ENCODE data around the gene PPP2R5C. TPM values are rescaled to one million over a fixed set of nuclear protein-coding genes. Genes with fewer than 3 reads are reported as not detected.
A peak's percentile ranks its signal among the peaks of the same experiment; 100 is the strongest.

PPP2R5C gene
- total RNA-seq, 1 donor from 2014 or later, result 198 TPM

- Histone ChIP-seq H3K4me1 (peaks cover 76% of the 10 kb centered on the region), H3K9me3 (replicated peaks) (no peaks in the 10 kb centered on the region), H3K27ac (replicated peaks) (peak overlapping the region; percentile 22), H3K36me3 (no peaks in the 10 kb centered on the region), H3K4me3 (no peak overlapping the region), H3K27me3 (ENCODE audit: low read depth) (no peaks in the 10 kb centered on the region)
- intact Hi-C loops (cut with micrococcal nuclease), result no loop called here
- no peak for DNase-seq
- no peak for TF ChIP-seq CTCF (IDR thresholded peaks at IDR 0.05; ENCODE audit: borderline replicate concordance)
These were observed 14.8 kb downstream of the PPP2R5C start for GRCh38 chr14:101776344-101776743.

GRCh38 chr14:101780390-101780789 lies 18.9 kb downstream of the PPP2R5C start:
- intact Hi-C loops (cut with micrococcal nuclease), result no loop called here
- no peaks in the 10 kb centered on the region for H3K27me3 ChIP-seq (ENCODE audit: low read depth)
- DNase-seq, result no peak
- peaks cover 53% of the 10 kb centered on the region for H3K4me1 ChIP-seq
- TF ChIP-seq CTCF (IDR thresholded peaks at IDR 0.05; ENCODE audit: borderline replicate concordance), result no peak
- peak overlapping the region; percentile 72 for H3K4me3 ChIP-seq
- no peaks in the 10 kb centered on the region for H3K36me3 ChIP-seq
- no peaks in the 10 kb centered on the region for H3K9me3 ChIP-seq (replicated peaks)
- H3K27ac ChIP-seq (replicated peaks), result no peak overlapping the region

- Histone ChIP-seq H3K4me1 (peaks cover 48% of the 10 kb centered on the region), H3K9me3 (replicated peaks) (no peaks in the 10 kb centered on the region), H3K27ac (replicated peaks) (peak overlapping the region; percentile 61), H3K4me3 (peak overlapping the region; percentile 72), H3K27me3 (ENCODE audit: low read depth) (no peaks in the 10 kb centered on the region), H3K36me3 (no peaks in the 10 kb centered on the region)
- DNase-seq, result no peak
- TF ChIP-seq CTCF (IDR thresholded peaks at IDR 0.05; ENCODE audit: borderline replicate concordance), result no peak
- intact Hi-C loops (cut with micrococcal nuclease), result no loop called here
These were observed 19.4 kb downstream of the PPP2R5C start for GRCh38 chr14:101780887-101781239.

GRCh38 chr14:101781240-101782061 lies 19.9 kb downstream of the PPP2R5C start:
- no peak for TF ChIP-seq CTCF (IDR thresholded peaks at IDR 0.05; ENCODE audit: borderline replicate concordance)
- Histone ChIP-seq H3K36me3 (no peaks in the 10 kb centered on the region), H3K27me3 (ENCODE audit: low read depth) (no peaks in the 10 kb centered on the region), H3K9me3 (replicated peaks) (no peaks in the 10 kb centered on the region), H3K4me1 (peaks cover 42% of the 10 kb centered on the region), H3K27ac (replicated peaks) (peak overlapping the region; percentile 61), H3K4me3 (peak overlapping the region; percentile 72)
- DNase-seq, result no peak
- intact Hi-C loops (cut with micrococcal nuclease), result no loop called here

- Histone ChIP-seq H3K4me1 (peaks cover 48% of the 10 kb centered on the region), H3K27me3 (ENCODE audit: low read depth) (no peaks in the 10 kb centered on the region), H3K27ac (replicated peaks) (peak overlapping the region; percentile 66), H3K4me3 (no peak overlapping the region), H3K36me3 (peaks cover 5% of the 10 kb centered on the region), H3K9me3 (replicated peaks) (no peaks in the 10 kb centered on the region)
- no peak for DNase-seq
- no peak for TF ChIP-seq CTCF (IDR thresholded peaks at IDR 0.05; ENCODE audit: borderline replicate concordance)
- intact Hi-C loops (cut with micrococcal nuclease), result no loop called here
These were observed 21.9 kb downstream of the PPP2R5C start for GRCh38 chr14:101783260-101784016.

All from left ventricle myocardium inferior (tissue), 1 donor.